NT2/D1 (cell line): ENCODE results near the gene C1orf159.

Experiments
- YY1 ChIP-seq: IDR thresholded peaks from 2 replicates; pipeline ENCODE4 v1.6.1; 2011; ENCODE audit not compliant: insufficient read length, insufficient read depth
- ZNF274 ChIP-seq: IDR thresholded peaks from 2 replicates; pipeline ENCODE4 v1.6.1; 2011; ENCODE audit warnings: mild to moderate bottlenecking, low read depth, low read length

- no peak for TF ChIP-seq YY1
- no peak for TF ChIP-seq ZNF274
Observed at GRCh38 chr1:1161683-1162079, 45.8 kb upstream of the C1orf159 start.
